Stimulated activated CD4-positive, alpha-beta T cell treated with anti-CD3 and anti-CD28 coated beads, TNF-alpha, amount 100 ng/mL, for 24 hours (primary cell): Measurements from ENCODE around the gene SLC9A7.

Source experiments
- DNase-seq, 3 experiments: peaks; one replicate each; pipeline ENCODE4 v3.0.0-alpha.2; 2020; ENCODE audit warnings: low read depth in 3 of 3

SLC9A7 gene

DNA sequence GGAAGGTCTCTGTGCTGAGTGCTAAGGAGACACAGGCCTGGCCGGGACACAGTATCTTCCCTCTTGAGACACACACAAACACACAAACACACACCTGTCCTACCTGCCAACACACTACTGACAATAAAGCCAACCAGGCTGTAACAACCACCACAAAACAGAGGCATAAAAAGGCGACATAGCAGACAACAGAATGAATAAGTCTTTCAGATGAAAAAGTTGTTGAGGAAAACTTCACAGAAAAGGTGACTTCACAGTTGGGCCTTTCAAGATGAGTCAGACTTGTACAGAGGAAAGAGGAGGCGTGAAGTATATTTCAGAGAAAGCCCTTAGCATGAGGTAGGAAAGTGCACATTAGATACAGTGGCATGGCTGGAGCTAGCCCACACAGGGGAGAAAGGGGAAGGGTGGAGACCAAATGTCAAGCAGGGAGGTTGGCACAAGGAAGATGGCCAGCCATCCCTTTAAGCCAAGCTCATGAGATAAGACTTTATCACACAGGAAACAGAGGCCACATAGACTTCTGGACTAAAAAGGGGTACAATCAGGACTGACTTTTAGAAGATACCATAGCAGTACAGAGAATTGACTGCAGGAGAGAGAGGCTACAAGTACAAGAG lies 54.0 kb downstream of the SLC9A7 start:
- DNase-seq: peak in 1 of 3 experiments; percentile 9

GRCh38 chrX:46703980-46704379 lies 54.9 kb downstream of the SLC9A7 start:
- DNase-seq: no peak

DNA sequence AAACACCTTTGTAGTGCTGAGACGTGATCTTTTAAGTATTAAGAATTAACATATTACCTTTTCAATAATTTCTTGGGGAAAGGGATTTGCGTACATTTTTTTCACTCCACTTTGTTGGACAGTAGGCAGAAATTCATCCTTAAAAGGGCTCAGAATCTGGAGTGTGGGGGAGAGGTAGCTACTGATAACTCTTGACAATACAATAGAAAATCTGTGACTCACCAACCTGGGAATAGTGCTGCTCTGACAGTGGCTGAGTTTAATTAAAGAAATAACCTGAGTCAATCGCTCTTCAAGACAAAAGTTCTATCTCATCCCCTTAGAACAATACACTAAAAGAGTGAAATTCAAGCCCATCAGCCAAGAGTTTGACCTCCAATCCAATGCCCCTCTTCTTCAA lies 60.2 kb downstream of the SLC9A7 start:
- DNase-seq: no peak

DNA sequence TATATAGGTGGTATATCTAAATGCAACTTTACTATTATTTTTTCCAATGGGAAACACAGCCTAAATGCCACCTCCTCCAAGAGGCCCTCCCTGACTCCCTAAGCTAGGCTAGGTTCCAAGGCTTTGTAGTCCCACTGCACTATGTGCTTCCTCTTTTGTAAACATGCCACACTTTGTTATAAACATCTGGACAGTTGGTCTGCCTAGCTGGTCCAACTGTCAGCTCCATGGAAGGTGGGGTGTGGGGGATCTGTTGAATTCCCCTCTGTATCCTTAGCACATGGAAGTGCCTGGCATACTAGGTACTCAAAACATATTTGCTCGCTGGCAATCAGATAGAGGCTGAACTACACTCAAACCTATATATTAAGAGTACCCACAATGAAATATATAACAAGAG lies 63.4 kb downstream of the SLC9A7 start:
- DNase-seq: no peak

- no peak for DNase-seq
These were observed 64.4 kb downstream of the SLC9A7 start for GRCh38 chrX:46694549-46694948.

- no peak for DNase-seq
These were observed 65.8 kb downstream of the SLC9A7 start for GRCh38 chrX:46693149-46693548.

GRCh38 chrX:46690818-46691217 lies 68.1 kb downstream of the SLC9A7 start:
- no peak for DNase-seq

- DNase-seq: no peak
These were observed 71.3 kb downstream of the SLC9A7 start for GRCh38 chrX:46687619-46688018.

GRCh38 chrX:46686003-46686645 lies 72.8 kb downstream of the SLC9A7 start:
- peak in 2 of 3 experiments; percentile 6 to 17 for DNase-seq

DNA sequence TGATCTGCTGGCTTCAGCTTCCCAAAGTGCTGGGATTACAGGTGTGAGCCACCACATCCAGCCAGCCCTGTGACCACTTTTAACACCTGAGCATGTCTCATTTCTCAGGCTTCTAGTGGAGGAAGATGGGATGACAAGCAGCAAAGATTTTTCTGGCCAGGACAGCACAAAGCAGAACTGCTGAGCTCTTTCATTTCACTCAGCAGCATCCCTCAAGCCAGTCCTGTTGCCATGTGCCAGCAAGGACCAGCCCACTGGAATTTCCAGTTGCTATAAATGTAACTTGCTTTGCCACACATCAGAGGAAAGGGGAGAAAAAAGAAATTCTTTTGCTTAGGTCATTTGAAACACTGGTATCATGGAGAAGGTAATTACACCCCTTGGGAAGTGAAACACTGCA lies 75.9 kb downstream of the SLC9A7 start:
- DNase-seq: no peak

DNA sequence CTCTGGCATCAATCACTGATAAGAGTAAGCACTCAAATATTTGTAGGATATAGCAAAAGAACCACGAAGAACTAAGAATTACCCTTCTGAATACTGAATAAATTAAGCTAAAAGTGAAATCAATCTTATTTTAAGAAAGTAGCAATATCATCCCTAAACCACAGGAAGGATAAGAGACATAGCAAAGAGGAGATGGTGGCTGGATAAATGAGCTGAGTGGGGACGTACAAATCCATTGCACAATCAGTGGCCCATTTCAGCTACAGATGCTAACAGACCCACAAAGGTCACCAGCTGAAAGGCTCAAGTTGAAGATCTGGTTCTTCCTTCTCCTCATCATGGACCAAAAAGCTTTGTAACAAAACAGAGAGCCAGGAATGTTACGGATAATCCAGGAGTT lies 77.1 kb downstream of the SLC9A7 start:
- no peak for DNase-seq

GRCh38 chrX:46678232-46678631 lies 80.7 kb downstream of the SLC9A7 start:
- DNase-seq: no peak

GRCh38 chrX:46676399-46677356 lies 82.2 kb downstream of the SLC9A7 start:
- no peak for DNase-seq

DNA sequence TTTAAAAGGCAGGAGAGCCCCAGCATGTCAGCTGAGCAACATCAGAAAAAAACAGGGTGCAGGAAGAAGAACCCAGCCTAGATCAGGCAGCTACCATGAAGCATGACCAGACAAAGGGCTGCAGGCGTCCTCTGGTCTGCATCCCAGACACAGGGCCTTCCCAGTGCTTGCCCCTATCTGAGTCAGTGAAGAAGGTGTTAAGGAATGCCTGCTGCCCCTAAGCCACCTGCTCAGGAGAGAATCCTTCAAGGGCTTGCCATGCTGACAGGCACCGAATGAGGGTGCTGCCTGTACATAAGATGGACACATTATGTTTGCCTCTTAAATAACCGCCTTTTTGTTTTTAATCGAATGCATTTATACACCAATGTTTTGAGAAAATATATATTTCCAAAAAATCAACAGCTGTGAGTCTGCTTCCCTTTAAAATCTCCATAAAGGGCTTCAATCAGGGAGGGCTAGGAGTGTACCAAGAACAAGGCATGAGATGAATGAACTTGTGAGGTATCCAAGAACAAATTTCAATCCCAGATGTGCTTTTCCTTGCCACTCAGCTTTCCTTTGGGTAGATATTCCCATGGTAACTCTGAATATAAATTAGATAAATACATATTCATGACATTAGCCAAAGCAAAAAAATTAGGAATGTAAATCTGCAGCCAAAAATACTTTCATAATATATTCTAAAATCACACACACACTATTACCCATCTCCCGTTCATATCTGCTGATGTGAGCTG lies 85.1 kb downstream of the SLC9A7 start:
- no peak for DNase-seq

DNA sequence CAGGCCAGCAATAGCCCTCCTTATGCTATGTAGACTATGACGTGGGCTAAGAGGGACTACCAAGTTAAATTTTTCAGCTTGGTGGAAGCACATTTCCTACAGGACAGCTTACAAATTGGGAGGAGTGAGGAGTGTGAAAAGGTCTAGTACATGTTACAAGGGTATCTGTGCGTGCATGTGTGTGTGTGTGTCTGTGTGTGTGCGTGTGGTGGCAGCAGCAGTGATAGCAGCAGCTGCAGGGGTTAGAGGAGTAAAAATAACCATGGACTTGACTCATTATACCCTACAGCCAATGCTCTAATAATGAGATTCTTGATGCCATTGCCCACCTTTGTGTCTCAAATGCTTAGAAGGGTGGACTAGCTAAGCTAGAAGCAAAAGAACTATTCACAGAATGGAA lies 88.6 kb downstream of the SLC9A7 start:
- DNase-seq: no peak

GRCh38 chrX:46666831-46667230 lies 92.1 kb downstream of the SLC9A7 start:
- DNase-seq: no peak

DNA sequence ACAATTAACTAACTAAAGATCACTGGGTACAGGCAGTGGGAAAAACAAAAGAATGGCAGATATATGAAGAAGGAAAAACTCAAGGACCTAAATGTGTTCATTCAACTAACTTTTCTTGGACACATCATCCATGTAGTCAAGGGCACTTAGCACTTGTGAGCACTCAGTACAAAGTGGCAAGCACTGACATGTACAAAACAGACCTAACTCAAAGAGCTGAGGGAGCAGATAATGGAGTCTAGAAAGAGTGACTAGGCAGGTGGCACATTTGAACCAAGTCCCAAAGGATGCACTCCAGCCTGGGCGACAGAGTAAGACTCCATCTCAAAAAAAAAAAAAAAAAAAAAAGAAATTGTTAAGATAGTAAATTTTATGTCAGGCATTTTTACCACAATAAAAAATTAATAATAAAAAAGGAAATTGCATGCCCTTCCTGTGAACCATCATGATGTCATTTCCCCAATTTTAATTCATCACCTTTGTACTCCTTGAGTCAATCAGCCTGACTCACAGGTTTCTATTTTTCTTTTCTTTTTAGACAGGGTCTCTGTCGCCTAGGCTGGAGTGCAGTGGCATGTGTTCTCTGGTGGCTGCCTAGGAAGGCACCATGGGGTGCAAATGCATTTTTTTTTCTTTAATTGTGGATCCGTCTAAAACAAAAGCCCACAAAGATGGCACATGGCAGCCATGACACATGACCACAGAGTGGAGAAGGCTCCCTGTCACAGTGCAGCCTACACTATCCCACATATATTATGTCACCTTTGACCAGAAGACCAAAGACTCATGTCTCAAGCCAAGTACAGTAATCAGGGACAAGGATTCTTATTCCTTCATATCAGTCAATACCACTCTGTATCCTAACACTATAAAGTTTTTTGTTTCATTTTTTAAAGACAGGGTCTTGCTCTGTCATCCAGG lies 93.4 kb downstream of the SLC9A7 start:
- DNase-seq: no peak

GRCh38 chrX:46662188-46662958 lies 96.5 kb downstream of the SLC9A7 start:
- no peak for DNase-seq

- no peak for DNase-seq
These were observed 105.4 kb downstream of the SLC9A7 start for GRCh38 chrX:46653482-46653881.
